Chondrocyte (in vitro differentiated cells): ENCODE results near the gene IGFLR1. TPM values are rescaled to one million over a fixed set of nuclear protein-coding genes. Genes with fewer than 3 reads are reported as not detected.

Experiments
- DNase-seq: peaks from one replicate; pipeline ENCODE4 v3.0.0; 2021; ENCODE audit warnings: mixed read lengths, low spot score
- H3K27ac Mint-ChIP-seq: one replicate; pipeline ENCODE4 v1.8.0; 2021; ENCODE audit warnings: mild to moderate bottlenecking, moderate library complexity, mixed read lengths; ENCODE audit not compliant: unreplicated experiment
- H3K27me3 Mint-ChIP-seq: 2 replicates; pipeline ENCODE4 v1.8.0; 2021; ENCODE audit warnings: low read depth, mixed read lengths
- H3K36me3 Mint-ChIP-seq: 2 replicates; pipeline ENCODE4 v1.8.0; 2021; ENCODE audit warnings: low read depth, mixed read lengths
- H3K4me1 Mint-ChIP-seq: 2 replicates; pipeline ENCODE4 v1.8.0; 2021; ENCODE audit warnings: low read depth, mild to moderate bottlenecking, mixed read lengths
- H3K4me3 Mint-ChIP-seq: one replicate; pipeline ENCODE4 v1.8.0; 2021; ENCODE audit warnings: mild to moderate bottlenecking, moderate library complexity, mixed read lengths; ENCODE audit not compliant: unreplicated experiment
- H3K9me3 Mint-ChIP-seq: 2 replicates; pipeline ENCODE4 v1.8.0; 2021; ENCODE audit warnings: low read depth, mixed read lengths
- total RNA-seq: library from RNA; stranded (reverse); gene quantifications from 3 replicates; pipeline ENCODE4 v1.2.1, GENCODE V29; 2021
- TF ChIP-seq, protein P1 (sequence below): fragments of 200-600 bp; sonication (generic); IDR thresholded peaks from 2 replicates; pipeline ENCODE4 v1.5.0; 2021; ENCODE audit warnings: antibody characterized with exemption, mild to moderate bottlenecking, moderate library complexity

Gene IGFLR1
- total RNA-seq, 1 donor from 2014 or later: 0.99 TPM

DNA sequence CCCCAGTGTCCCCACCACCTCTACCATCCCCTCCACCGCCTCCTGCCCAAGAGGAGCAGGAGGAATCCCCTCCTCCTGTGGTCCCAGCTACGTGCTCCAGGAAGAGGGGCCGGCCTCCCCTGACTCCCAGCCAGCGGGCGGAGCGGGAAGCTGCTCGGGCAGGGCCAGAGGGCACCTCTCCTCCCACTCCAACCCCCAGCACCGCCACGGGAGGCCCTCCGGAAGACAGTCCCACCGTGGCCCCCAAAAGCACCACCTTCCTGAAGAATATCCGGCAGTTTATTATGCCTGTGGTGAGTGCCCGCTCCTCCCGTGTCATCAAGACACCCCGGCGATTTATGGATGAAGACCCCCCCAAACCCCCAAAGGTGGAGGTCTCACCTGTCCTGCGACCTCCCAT, 21.6 kb downstream of the IGFLR1 start:
- H3K27me3 Mint-ChIP-seq: no peaks in the 10 kb centered on the region
- DNase-seq: peak; percentile 89
- H3K36me3 Mint-ChIP-seq: peaks cover 26% of the 10 kb centered on the region
- H3K27ac Mint-ChIP-seq: no peak overlapping the region
- no peaks in the 10 kb centered on the region for H3K9me3 Mint-ChIP-seq
- H3K4me3 Mint-ChIP-seq: no peak overlapping the region
- H3K4me1 Mint-ChIP-seq: peaks cover 26% of the 10 kb centered on the region
- TF ChIP-seq, protein P1, sequence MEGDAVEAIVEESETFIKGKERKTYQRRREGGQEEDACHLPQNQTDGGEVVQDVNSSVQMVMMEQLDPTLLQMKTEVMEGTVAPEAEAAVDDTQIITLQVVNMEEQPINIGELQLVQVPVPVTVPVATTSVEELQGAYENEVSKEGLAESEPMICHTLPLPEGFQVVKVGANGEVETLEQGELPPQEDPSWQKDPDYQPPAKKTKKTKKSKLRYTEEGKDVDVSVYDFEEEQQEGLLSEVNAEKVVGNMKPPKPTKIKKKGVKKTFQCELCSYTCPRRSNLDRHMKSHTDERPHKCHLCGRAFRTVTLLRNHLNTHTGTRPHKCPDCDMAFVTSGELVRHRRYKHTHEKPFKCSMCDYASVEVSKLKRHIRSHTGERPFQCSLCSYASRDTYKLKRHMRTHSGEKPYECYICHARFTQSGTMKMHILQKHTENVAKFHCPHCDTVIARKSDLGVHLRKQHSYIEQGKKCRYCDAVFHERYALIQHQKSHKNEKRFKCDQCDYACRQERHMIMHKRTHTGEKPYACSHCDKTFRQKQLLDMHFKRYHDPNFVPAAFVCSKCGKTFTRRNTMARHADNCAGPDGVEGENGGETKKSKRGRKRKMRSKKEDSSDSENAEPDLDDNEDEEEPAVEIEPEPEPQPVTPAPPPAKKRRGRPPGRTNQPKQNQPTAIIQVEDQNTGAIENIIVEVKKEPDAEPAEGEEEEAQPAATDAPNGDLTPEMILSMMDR: no peak

DNA sequence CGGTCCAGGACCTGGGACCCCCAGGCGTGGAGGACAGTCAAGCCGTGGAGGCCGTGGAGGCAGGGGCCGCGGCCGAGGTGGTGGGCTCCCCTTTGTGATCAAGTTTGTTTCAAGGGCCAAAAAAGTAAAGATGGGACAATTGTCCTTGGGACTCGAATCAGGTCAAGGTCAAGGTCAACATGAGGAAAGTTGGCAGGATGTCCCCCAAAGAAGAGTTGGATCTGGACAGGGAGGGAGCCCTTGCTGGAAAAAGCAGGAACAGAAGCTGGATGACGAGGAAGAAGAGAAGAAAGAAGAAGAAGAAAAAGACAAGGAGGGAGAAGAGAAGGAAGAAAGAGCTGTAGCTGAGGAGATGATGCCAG, 22.1 kb downstream of the IGFLR1 start:
- H3K4me1 Mint-ChIP-seq: peaks cover 26% of the 10 kb centered on the region
- no peaks in the 10 kb centered on the region for H3K9me3 Mint-ChIP-seq
- no peaks in the 10 kb centered on the region for H3K27me3 Mint-ChIP-seq
- TF ChIP-seq, protein P1: no peak
- no peak for DNase-seq
- H3K36me3 Mint-ChIP-seq: peaks cover 21% of the 10 kb centered on the region
- H3K27ac Mint-ChIP-seq: no peak overlapping the region
- no peak overlapping the region for H3K4me3 Mint-ChIP-seq

DNA sequence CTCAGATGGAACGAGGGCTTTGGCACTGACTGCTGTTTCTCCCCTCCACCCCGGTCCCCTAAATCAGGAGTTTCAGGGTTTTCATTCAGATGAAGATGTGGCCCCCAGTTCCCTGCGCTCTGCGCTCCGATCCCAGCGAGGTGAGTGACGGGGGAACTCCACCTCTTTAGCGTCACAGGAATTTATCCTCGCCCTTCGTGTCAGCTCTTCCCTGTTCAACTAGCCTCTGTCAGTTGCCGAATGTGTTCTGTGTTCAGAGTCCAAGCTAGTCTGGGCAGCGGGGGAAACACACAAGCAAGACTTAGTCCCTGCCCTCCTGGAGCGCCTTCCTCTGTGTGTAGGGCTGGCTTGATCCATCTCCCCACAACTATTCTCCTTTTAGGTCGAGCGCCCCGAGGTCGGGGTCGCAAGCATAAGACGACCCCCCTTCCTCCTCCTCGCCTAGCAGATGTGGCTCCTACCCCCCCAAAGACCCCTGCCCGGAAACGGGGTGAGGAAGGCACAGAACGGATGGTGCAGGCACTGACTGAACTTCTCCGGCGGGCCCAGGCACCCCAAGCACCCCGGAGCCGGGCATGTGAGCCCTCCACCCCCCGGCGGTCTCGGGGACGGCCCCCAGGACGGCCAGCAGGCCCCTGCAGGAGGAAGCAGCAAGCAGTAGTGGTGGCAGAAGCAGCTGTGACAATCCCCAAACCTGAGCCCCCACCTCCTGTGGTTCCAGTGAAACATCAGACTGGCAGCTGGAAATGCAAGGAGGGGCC, 22.7 kb downstream of the IGFLR1 start:
- Mint-ChIP-seq H3K27ac (peak overlapping the region; percentile 68), H3K36me3 (peaks cover 18% of the 10 kb centered on the region), H3K27me3 (no peaks in the 10 kb centered on the region), H3K4me1 (peaks cover 26% of the 10 kb centered on the region), H3K9me3 (no peaks in the 10 kb centered on the region), H3K4me3 (peak overlapping the region; percentile 83)
- TF ChIP-seq, protein P1: no peak
- peak; percentile 87 for DNase-seq

DNA sequence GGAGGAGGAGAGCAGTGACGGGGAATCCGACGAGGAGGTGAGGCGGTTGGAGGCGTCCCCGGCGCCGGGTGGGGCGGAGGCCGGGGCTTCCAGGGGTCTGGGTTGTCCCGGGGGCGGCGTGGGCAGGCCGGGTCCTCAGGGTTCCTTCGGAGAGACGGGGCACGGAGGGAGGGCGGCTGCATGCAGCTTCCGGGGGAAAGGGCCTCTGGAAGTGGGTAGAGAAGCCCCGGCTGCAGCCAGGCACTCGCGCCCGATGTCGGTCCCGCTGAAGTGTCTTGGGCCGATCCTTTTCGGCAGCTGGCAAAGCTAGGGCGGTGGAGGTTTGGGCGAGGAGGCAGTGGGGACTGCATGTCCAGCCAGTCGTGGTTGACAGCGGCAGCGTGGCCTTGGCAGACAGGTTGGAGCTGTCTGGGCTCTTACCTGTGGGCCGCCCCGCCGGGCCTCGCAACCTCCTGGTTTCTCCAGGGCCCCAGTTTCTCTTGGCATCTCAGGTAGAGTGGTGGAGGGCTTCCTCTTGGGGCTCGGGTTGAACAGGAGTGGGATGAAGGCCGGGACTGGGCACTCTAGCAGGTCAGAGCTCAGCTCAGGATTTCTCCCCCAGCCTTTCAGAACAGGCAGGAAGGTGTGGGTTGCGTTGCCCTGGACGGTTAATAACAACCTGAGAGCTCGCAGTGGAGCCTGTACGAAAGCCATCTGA, 23.8 kb downstream of the IGFLR1 start:
- Mint-ChIP-seq H3K36me3 (peaks cover 13% of the 10 kb centered on the region), H3K27ac (peak overlapping the region; percentile 74), H3K27me3 (no peaks in the 10 kb centered on the region), H3K4me1 (peaks cover 26% of the 10 kb centered on the region), H3K4me3 (peak overlapping the region; percentile 83), H3K9me3 (no peaks in the 10 kb centered on the region)
- TF ChIP-seq, protein P1: no peak
- peak; percentile 92 for DNase-seq

DNA sequence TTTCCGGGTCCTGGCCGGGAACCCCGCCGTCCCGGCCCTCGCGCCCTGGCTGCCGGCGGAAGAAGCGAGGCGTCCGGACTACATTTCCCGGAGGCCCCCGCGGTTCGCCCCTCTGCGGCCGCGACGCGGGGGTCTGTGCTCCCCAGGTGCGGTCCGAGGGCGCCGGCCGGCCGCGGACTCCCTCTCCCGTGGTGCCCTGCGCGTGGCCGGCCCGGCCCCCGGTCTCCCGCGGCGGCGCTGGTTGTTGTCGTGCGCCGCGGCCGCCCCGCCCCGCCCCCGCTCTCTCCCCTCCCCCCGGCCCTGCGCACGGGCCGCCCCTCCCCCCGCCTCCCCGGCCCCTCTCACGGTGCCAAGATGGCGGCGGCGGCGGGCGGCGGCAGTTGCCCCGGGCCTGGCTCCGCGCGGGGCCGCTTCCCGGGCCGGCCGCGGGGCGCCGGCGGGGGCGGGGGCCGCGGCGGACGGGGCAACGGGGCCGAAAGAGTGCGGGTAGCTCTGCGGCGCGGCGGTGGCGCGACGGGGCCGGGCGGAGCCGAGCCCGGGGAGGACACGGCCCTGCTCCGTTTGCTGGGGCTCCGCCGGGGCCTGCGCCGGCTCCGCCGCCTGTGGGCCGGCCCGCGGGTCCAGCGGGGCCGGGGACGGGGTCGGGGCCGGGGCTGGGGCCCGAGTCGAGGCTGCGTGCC, 24.4 kb downstream of the IGFLR1 start, which contains the start of gene KMT2B:
TSS of gene KMT2B (plus strand) at position 339 of the 680 bp plus-strand sequence. CDS start at position 355, 16 bp downstream.
- H3K36me3 Mint-ChIP-seq: peaks cover 8% of the 10 kb centered on the region
- no peaks in the 10 kb centered on the region for H3K27me3 Mint-ChIP-seq
- peak within 1 kb of the TSS; percentile 97 for H3K27ac Mint-ChIP-seq
- no peaks in the 10 kb centered on the region for H3K9me3 Mint-ChIP-seq
- H3K4me1 Mint-ChIP-seq: peaks cover 26% of the 10 kb centered on the region
- peak within 1 kb of the TSS; percentile 96 for H3K4me3 Mint-ChIP-seq
- TF ChIP-seq, protein P1: no peak
- DNase-seq: no peak
